GM19193 (cell line): ENCODE measurements around the gene PCDHGB1.
"Not testable (repeated sequence)": the region's sequence is repeated elsewhere in the genome, so short reads cannot be mapped to it uniquely, and the experiment has no call there.

Experiments used
- POLR2A ChIP-seq: IDR thresholded peaks from 4 replicates; pipeline ENCODE4 v1.6.1; 2011; ENCODE audit not compliant: insufficient read depth, insufficient read length; ENCODE audit errors: extremely low read depth

The PCDHGB1 gene

DNA sequence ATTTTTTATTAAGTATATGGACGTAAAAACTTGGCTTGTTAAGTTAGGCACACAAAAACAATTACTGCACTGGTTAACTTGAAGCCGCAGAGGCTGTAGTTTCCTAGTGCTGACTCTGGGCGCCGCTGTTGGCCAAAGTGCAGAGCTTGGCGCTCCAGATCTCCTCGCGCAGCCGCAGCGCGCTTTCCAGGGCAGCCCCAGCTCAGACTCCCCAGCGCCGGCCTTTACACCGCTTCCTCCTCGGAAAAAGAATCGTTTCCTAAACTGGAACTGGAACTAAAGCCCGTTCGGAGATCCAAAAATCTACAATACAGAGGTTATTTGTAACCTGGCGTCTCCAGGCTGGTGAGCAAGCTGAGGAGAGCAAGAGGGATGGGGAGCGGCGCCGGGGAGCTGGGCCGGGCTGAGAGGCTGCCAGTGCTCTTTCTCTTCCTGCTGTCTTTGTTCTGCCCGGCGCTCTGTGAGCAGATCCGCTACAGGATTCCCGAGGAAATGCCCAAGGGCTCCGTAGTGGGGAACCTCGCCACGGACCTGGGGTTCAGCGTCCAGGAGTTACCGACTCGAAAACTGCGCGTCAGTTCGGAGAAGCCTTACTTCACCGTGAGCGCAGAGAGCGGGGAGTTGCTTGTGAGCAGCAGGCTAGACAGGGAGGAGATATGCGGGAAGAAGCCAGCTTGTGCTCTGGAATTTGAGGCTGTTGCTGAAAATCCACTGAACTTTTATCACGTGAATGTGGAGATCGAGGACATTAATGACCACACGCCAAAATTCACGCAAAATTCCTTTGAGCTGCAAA is 48.1 kb downstream of the PCDHGB1 start, which contains the start of gene PCDHGB5:
TSS of gene PCDHGB5 (plus strand) at position 192 of the 796 bp plus-strand sequence. CDS start at position 373, 181 bp downstream.
- TF ChIP-seq POLR2A, result not testable (repeated sequence)

DNA sequence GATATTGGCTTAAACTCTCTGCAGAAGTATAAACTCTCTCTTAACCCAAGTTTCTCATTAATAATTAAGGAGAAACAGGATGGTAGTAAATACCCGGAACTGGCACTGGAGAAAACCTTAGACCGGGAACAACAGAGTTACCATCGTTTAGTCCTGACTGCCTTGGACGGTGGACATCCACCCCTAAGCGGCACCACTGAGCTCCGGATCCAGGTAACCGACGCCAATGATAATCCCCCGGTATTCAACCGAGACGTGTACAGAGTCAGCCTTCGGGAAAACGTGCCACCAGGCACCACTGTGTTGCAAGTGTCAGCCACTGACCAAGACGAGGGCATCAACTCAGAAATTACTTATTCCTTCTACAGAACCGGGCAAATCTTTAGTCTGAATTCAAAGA is 48.7 kb downstream of the PCDHGB1 start:
- no peak for TF ChIP-seq POLR2A

DNA sequence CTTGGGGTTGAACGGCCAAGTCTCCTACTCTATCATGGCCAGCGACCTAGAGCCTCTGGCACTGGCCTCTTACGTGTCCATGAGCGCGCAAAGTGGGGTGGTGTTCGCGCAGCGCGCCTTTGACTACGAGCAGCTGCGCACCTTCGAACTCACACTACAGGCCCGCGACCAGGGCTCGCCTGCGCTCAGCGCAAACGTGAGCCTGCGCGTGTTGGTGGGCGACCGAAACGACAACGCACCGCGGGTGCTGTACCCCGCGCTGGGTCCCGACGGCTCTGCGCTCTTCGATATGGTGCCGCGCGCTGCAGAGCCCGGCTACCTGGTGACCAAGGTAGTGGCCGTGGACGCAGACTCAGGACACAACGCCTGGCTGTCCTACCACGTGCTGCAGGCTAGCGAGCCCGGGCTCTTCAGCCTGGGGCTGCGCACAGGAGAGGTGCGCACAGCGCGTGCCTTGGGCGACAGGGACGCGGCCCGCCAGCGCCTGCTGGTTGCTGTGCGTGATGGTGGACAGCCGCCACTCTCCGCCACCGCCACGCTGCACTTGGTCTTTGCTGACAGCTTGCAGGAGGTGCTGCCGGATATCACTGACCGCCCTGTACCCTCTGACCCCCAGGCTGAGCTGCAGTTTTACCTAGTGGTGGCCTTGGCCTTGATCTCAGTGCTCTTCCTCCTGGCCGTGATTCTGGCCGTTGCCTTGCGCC is 49.8 kb downstream of the PCDHGB1 start:
- TF ChIP-seq POLR2A, result no peak
